HepG2 (cell line): Measurements from ENCODE around the gene ZNF383. TPM values are rescaled to one million over a fixed set of nuclear protein-coding genes. Genes with fewer than 3 reads are reported as not detected.
A peak's percentile ranks its signal among the peaks of the same experiment; 100 is the strongest.

Experiments
- ATAC-seq: fragments of 200-7000 bp; cut with Tn5 transposase; 3 replicates; pipeline ENCODE4 v1.9.1; 2020; ENCODE audit warnings: mild to moderate bottlenecking, moderate library complexity
- Bru-seq: library from RNA; stranded (reverse); fragments of 400-500 nt; gene quantifications from one replicate; lab custom pipeline; 2021; lab: Mats Ljungman, UMichigan
- BruChase-seq, 2 experiments: library from RNA; stranded (reverse); fragments of 400-500 nt; gene quantifications; one replicate each; lab custom pipeline; 2021; lab: Mats Ljungman, UMichigan
- BruUV-seq: library from RNA; stranded (reverse); fragments of 400-500 nt; replicated peaks from 2 replicates; lab custom pipeline; 2021; lab: Mats Ljungman, UMichigan
- CTCF ChIA-PET: fragments of 300-600 bp; formaldehyde crosslinking; extraction: SDS; loops from one replicate; lab custom pipeline; 2021; ENCODE audit warnings: low total read pairs, inconsistent platforms, low intra/inter-chr PET ratio; lab: Yijun Ruan, JAX
- POLR2A ChIA-PET: fragments of 350-600 bp; sonication (Branson Sonifier 250); formaldehyde crosslinking; loops from one replicate; lab custom pipeline; 2020; ENCODE audit warnings: antibody characterized with exemption, inconsistent platforms; lab: Yijun Ruan, JAX
- DNase-seq: peaks from one replicate; pipeline ENCODE4 v3.0.0-alpha.2; 2015; ENCODE audit warnings: low spot score
- FAIRE-seq: peaks from 3 replicates; lab custom pipeline; 2011; peaks lifted over from hg19 to GRCh38; lab: Jason Lieb, UNC
- H2AFZ ChIP-seq: one replicate; pipeline ENCODE4 v1.6.1; 2011; ENCODE audit warnings: low read length, inconsistent platforms
- H3K27ac ChIP-seq: fragments of 300-600 bp; 3 replicates; pipeline ENCODE4 v1.8.0; 2011; ENCODE audit warnings: mixed run types, mild to moderate bottlenecking, mixed read lengths, low read length, inconsistent platforms; ENCODE audit not compliant: insufficient read depth; ENCODE audit errors: extremely low read length
- H3K27me3 ChIP-seq, 2 experiments: fragments of 200-600 bp in 1 of 2; 2 replicates in 1 of 2; 3 replicates in 1 of 2; pipeline versions ENCODE4 v1.6.0 to v1.8.0; 2011; ENCODE audit warnings: low read length in 2 of 2, mild to moderate bottlenecking in 2 of 2, moderate library complexity in 2 of 2, inconsistent platforms in 1 of 2; ENCODE audit not compliant: insufficient read depth in 2 of 2, control insufficient read depth in 1 of 2
- H3K36me3 ChIP-seq, 2 experiments: fragments of 200-600 bp in 1 of 2; replicated peaks in 1 of 2; 2 replicates in 1 of 2; 3 replicates in 1 of 2; pipeline versions ENCODE4 v1.5.1 to v1.8.0; 2011; ENCODE audit warnings: low read length in 2 of 2, inconsistent platforms in 1 of 2; ENCODE audit not compliant: insufficient read depth in 2 of 2, control insufficient read depth in 1 of 2
- H3K4me1 ChIP-seq: 2 replicates; pipeline ENCODE4 v1.5.1; 2012; ENCODE audit warnings: low read length, inconsistent platforms; ENCODE audit not compliant: insufficient read depth
- H3K4me2 ChIP-seq: 2 replicates; pipeline ENCODE4 v1.6.0; 2011; ENCODE audit warnings: low read depth, low read length, inconsistent platforms
- H3K4me3 ChIP-seq, 3 experiments: fragments of 200-600 bp in 1 of 3; sonication (generic), shearing (Covaris generic) in 1 of 3; replicated peaks in 1 of 3; 2 replicates each; pipeline ENCODE4 v1.5.1; 2011 to 2016; ENCODE audit warnings: low read length in 3 of 3, inconsistent platforms in 2 of 3, low read depth in 2 of 3, mild to moderate bottlenecking in 2 of 3, control low read depth in 1 of 3, mixed read lengths in 1 of 3; ENCODE audit not compliant: insufficient read depth in 1 of 3
- H3K79me2 ChIP-seq: one replicate; pipeline ENCODE4 v1.6.1; 2011; ENCODE audit warnings: low read length, inconsistent platforms; ENCODE audit not compliant: insufficient read depth
- H3K9ac ChIP-seq: 2 replicates; pipeline ENCODE4 v1.6.0; 2011; ENCODE audit warnings: mild to moderate bottlenecking, low read depth, low read length, inconsistent platforms; ENCODE audit not compliant: insufficient read depth
- H3K9me3 ChIP-seq: 2 replicates; pipeline ENCODE4 v1.5.1; 2012; ENCODE audit warnings: mild to moderate bottlenecking, low read length
- H4K20me1 ChIP-seq: 2 replicates; pipeline ENCODE4 v1.6.0; 2011; ENCODE audit warnings: inconsistent platforms, mild to moderate bottlenecking, low read length, moderate library complexity; ENCODE audit not compliant: insufficient read depth
- FOXM1 ChIP-seq: sonication (generic); formaldehyde crosslinking; IDR thresholded peaks from 2 replicates; pipeline ENCODE4 v1.5.0; 2020; ENCODE audit warnings: missing genetic modification reagents
- KLF15 ChIP-seq: sonication (generic); formaldehyde crosslinking; IDR thresholded peaks from 2 replicates; pipeline ENCODE4 v1.8.1; 2023; ENCODE audit warnings: borderline replicate concordance, mild to moderate bottlenecking, inconsistent platforms, missing genetic modification reagents, mixed read lengths
- NCOA2 ChIP-seq: sonication (generic); formaldehyde crosslinking; IDR thresholded peaks from 2 replicates; pipeline ENCODE4 v1.8.0; 2022; ENCODE audit warnings: inconsistent platforms
- PITX1 ChIP-seq: sonication (generic); formaldehyde crosslinking; IDR thresholded peaks from 2 replicates; pipeline ENCODE4 v1.5.1; 2020; ENCODE audit warnings: mild to moderate bottlenecking, missing genetic modification reagents
- RARA ChIP-seq: IDR thresholded peaks from 2 replicates; pipeline ENCODE4 v1.6.1; 2016; ENCODE audit warnings: missing genetic modification reagents, missing compliant biosample characterization
- THAP8 ChIP-seq: sonication (generic); formaldehyde crosslinking; IDR thresholded peaks from 2 replicates; pipeline ENCODE4 v1.5.1; 2020; ENCODE audit warnings: missing genetic modification reagents, mild to moderate bottlenecking, borderline replicate concordance
- ZC3H13 ChIP-seq: sonication (generic); formaldehyde crosslinking; IDR thresholded peaks from 2 replicates; pipeline ENCODE4 v1.8.1; 2023; ENCODE audit warnings: mild to moderate bottlenecking, missing genetic modification reagents, moderate library complexity
- ZNF160 ChIP-seq: sonication (generic); formaldehyde crosslinking; IDR thresholded peaks from 2 replicates; pipeline ENCODE4 v1.8.0; 2022; ENCODE audit warnings: mild to moderate bottlenecking, inconsistent platforms, missing genetic modification reagents
- ZNF430 ChIP-seq: sonication (generic); formaldehyde crosslinking; IDR thresholded peaks from 2 replicates; pipeline ENCODE4 v1.9.0; 2021; ENCODE audit warnings: mild to moderate bottlenecking, missing genetic modification reagents
- ZSCAN12 ChIP-seq: sonication (generic); formaldehyde crosslinking; IDR thresholded peaks from 2 replicates; pipeline ENCODE4 v1.9.0; 2021; ENCODE audit warnings: mild to moderate bottlenecking, missing genetic modification reagents
- ZSCAN31 ChIP-seq: sonication (generic); formaldehyde crosslinking; IDR thresholded peaks from 2 replicates; pipeline ENCODE4 v1.5.0; 2020; ENCODE audit warnings: low read depth, mild to moderate bottlenecking, missing genetic modification reagents
- ZSCAN5A ChIP-seq: sonication (generic); formaldehyde crosslinking; IDR thresholded peaks from 2 replicates; pipeline ENCODE4 v1.8.0; 2022; ENCODE audit warnings: mild to moderate bottlenecking, missing genetic modification reagents, borderline replicate concordance
- WGBS: methylation state at CpG from one replicate; pipeline ENCODE4 v1.1.6; 2017; ENCODE audit warnings: low lambda C conversion rate; 5-methylcytosine and 5-hydroxymethylcytosine counted together
- in situ Hi-C: cut with HindIII; loops from 2 replicates; pipeline ENCODE4 v1.10.0; 2017; ENCODE audit warnings: low pct_unique_long_range_greater_than_20kb; ENCODE audit not compliant: extremely low pct_ligation_motif_present
- intact Hi-C: fragments of 100-400 bp; cut with micrococcal nuclease; formaldehyde crosslinking; loops from one replicate; pipeline ENCODE4 v1.10.0; 2022; ENCODE audit not compliant: unreplicated experiment
- long read RNA-seq, 2 experiments: library from RNA in 1 of 2; library from polyadenylated mRNA in 1 of 2; stranded (forward) in 1 of 2; unstranded in 1 of 2; transcript quantifications; one replicate each; pipeline ENCODE4 v2.0.0, GENCODE V29; 2019 to 2022
- polyA minus RNA-seq, 3 experiments: library from RNA; depleted of rRNA, polyadenylated mRNA; stranded (reverse); fragments of >200 nt; gene quantifications; 2 replicates each; pipeline ENCODE4 v1.2.3, GENCODE V29; 2011; ENCODE audit warnings: low replicate concordance in 1 of 3
- polyA plus RNA-seq, 8 experiments: library from polyadenylated mRNA; depleted of rRNA in 3 of 8; stranded (reverse) in 7 of 8; unstranded in 1 of 8; fragments of >200 nt; fragmentation: Illumina TruSeq in 4 of 8; extraction: Trizol in 4 of 8; gene quantifications; 2 replicates each; pipeline versions ENCODE4 v1.2.1 to v1.2.3, GENCODE V29; 2011 to 2016; ENCODE audit warnings: low read depth in 4 of 8, missing spikeins in 1 of 8, mixed read lengths in 1 of 8; ENCODE audit not compliant: insufficient read depth in 1 of 8
- total RNA-seq, 5 experiments: library from RNA; depleted of rRNA; stranded (reverse); fragments of >200 nt; fragmentation: Illumina TruSeq; extraction: Trizol; gene quantifications; 2 replicates each; pipeline ENCODE4 v1.2.3, GENCODE V29; 2016; ENCODE audit warnings: low read depth in 1 of 5
- TF ChIP-seq, protein P1 (sequence below): IDR thresholded peaks from 2 replicates; pipeline ENCODE4 v1.6.1; 2016; ENCODE audit warnings: missing genetic modification reagents, missing compliant biosample characterization

ZNF383 gene
- 3.7 and 4.1 TPM in 2 replicates for total RNA-seq (2016; rRNA removed; fragmentation: Illumina TruSeq; extraction: Trizol)
- 1.1 and 1.6 TPM in 2 replicates for total RNA-seq (2016; cell fraction: cytosol; rRNA removed; fragmentation: Illumina TruSeq; extraction: Trizol; ENCODE audit: low read depth)
- total RNA-seq (2016; cell fraction: insoluble cytoplasmic fraction; rRNA removed; fragmentation: Illumina TruSeq; extraction: Trizol) = 3.8 and 3.9 TPM in 2 replicates
- total RNA-seq (2016; cell fraction: membrane; rRNA removed; fragmentation: Illumina TruSeq; extraction: Trizol) = 2.8 and 3.9 TPM in 2 replicates
- 5.3 and 5.4 TPM in 2 replicates for total RNA-seq (2016; cell fraction: nucleus; rRNA removed; fragmentation: Illumina TruSeq; extraction: Trizol)
- polyA plus RNA-seq (2011; rRNA removed) = 2.6 and 3.4 TPM in 2 replicates
- 1.0 and 1.6 TPM in 2 replicates for polyA plus RNA-seq (2011; cell fraction: cytosol; rRNA removed)
- polyA plus RNA-seq (2011; cell fraction: nucleus; rRNA removed) = 2.9 and 4.6 TPM in 2 replicates
- 2.3 and 4.1 TPM in 2 replicates for polyA plus RNA-seq (2012)
- polyA plus RNA-seq (2016; cell fraction: cytosol; fragmentation: Illumina TruSeq; extraction: Trizol; ENCODE audit: low read depth) = 0.87 and 1.0 TPM in 2 replicates
- polyA plus RNA-seq (2016; cell fraction: insoluble cytoplasmic fraction; fragmentation: Illumina TruSeq; extraction: Trizol; ENCODE audit: low read depth) = 2.2 and 3.4 TPM in 2 replicates
- 1.4 and 2.0 TPM in 2 replicates for polyA plus RNA-seq (2016; cell fraction: membrane; fragmentation: Illumina TruSeq; extraction: Trizol; ENCODE audit: low read depth)
- 5.4 and 5.6 TPM in 2 replicates for polyA plus RNA-seq (2016; cell fraction: nucleus; fragmentation: Illumina TruSeq; extraction: Trizol; ENCODE audit: insufficient read depth, low read depth)
- polyA minus RNA-seq (2011; rRNA and poly(A)+ RNA removed; ENCODE audit: low replicate concordance) = 3.6 and 6.3 TPM in 2 replicates
- polyA minus RNA-seq (2011; cell fraction: cytosol; rRNA and poly(A)+ RNA removed) = 2.0 and 2.6 TPM in 2 replicates
- polyA minus RNA-seq (2011; cell fraction: nucleus; rRNA and poly(A)+ RNA removed) = 10.2 and 13.6 TPM in 2 replicates
- percentile 65 among the genes with signal in this experiment for Bru-seq, nascent RNA
- percentile 64 among the genes with signal in this experiment for BruChase-seq, experiment 1, labeled RNA remaining after a 6-hour chase
- BruChase-seq, experiment 2, labeled RNA remaining after a 2-hour chase = percentile 61 among the genes with signal in this experiment
- long read RNA-seq, experiment 1, partial matches to known transcripts = 1 of 3 reads
- long read RNA-seq, experiment 1, other reads (novel, unspliced or antisense) = 2 of 3 reads
- long read RNA-seq, experiment 2, partial matches to known transcripts = 1 of 5 reads
- long read RNA-seq, experiment 2, other reads (novel, unspliced or antisense) = 4 of 5 reads

GRCh38 chr19:37217775-37218591, at the start of gene ZNF383:
ZNF383 (plus strand) TSS chr19:37218214; CDS start chr19:37230454, 12,240 bp downstream.
- no TSS peak for BruUV-seq
- 2% methylated on average over 11 of the region's 44 CpGs for WGBS
- peak; percentile 99 for ATAC-seq
- H3K9me3 ChIP-seq = no peaks in the 10 kb centered on the region
- peak within 1 kb of the TSS; percentile 95 for H3K9ac ChIP-seq
- POLR2A ChIA-PET = interaction anchor here (0.6 to 2.0 kb wide), 19 partner anchors 9 to 840 kb away, joined by 3 to 11 read pairs (median 4); partner anchors contain the start of genes ZNF345, ZNF382, ZNF420 and ZNF527
- H3K27ac ChIP-seq = peak within 1 kb of the TSS; percentile 89
- H3K79me2 ChIP-seq = peaks cover 8% of the 10 kb centered on the region
- FAIRE-seq = peak; percentile 89
- in situ Hi-C loops = no loop called here
- H3K4me2 ChIP-seq = peak within 1 kb of the TSS; percentile 76
- H2AFZ ChIP-seq = peak within 1 kb of the TSS; percentile 98
- H3K4me3 ChIP-seq = peak within 1 kb of the TSS; percentile 85 to 96 (median 88)
- DNase-seq = peak; percentile 92
- no peaks in the 10 kb centered on the region; a peak in 1 of 5 replicates for H3K36me3 ChIP-seq
- intact Hi-C loops = loop anchor here (1.0 to 10.0 kb wide), 3 partner anchors 46 to 1163 kb away; partner anchors contain the start of genes THAP8, WDR62, ZNF420 and ZNF585A
- CTCF ChIA-PET = no interaction called here
- peaks cover 12% of the 10 kb centered on the region for H3K4me1 ChIP-seq
- peaks cover 0 to 4% of the 10 kb centered on the region in 2 experiments; a peak in 1 of 5 replicates for H3K27me3 ChIP-seq
- H4K20me1 ChIP-seq = no peaks in the 10 kb centered on the region
- no peak for TF ChIP-seq ZSCAN12 (CRISPR knock-in tag)
- no peak for TF ChIP-seq RARA (CRISPR knock-in tag)
- TF ChIP-seq ZSCAN31 (CRISPR knock-in tag) = 0 out of 2 replicates have a peak, but pooled peaks have one; percentile 21
- no peak for TF ChIP-seq ZNF160 (CRISPR knock-in tag)
- peak; percentile 65; the same call in 1 of the 2 replicates for TF ChIP-seq PITX1 (CRISPR knock-in tag)
- TF ChIP-seq THAP8 = 0 out of 2 replicates have a peak, but pooled peaks have one; percentile 53
- 0 out of 2 replicates have a peak, but pooled peaks have one; percentile 33 for TF ChIP-seq ZSCAN5A (CRISPR knock-in tag)
- TF ChIP-seq ZNF430 (CRISPR knock-in tag) = peak; percentile 62
- TF ChIP-seq NCOA2 = peak; percentile 9; the same call in 1 of the 2 replicates
- no peak for TF ChIP-seq FOXM1
- TF ChIP-seq, protein P1, sequence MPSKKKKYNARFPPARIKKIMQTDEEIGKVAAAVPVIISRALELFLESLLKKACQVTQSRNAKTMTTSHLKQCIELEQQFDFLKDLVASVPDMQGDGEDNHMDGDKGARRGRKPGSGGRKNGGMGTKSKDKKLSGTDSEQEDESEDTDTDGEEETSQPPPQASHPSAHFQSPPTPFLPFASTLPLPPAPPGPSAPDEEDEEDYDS (CRISPR knock-in tag) = peak; percentile 70
- peak; percentile 87; the same call in 1 of the 2 replicates for TF ChIP-seq ZC3H13 (CRISPR knock-in tag)
- no peak for TF ChIP-seq KLF15 (CRISPR knock-in tag)
